Measurements from ENCODE around the gene P2RX5.

P2RX5 gene

GRCh38 chr17:3668279-3669084 is 27.5 kb downstream of the P2RX5 start, which contains the start of the genes EMC6 and TAX1BP3 (continued):
- TF ChIP-seq ZBTB8A (tag by site-specific recombination; IDR thresholded peaks at IDR 0.05) (peak; percentile 70), ZIC2 (tag by site-specific recombination; IDR thresholded peaks at IDR 0.05) (no peak), ZFP69B (tag by site-specific recombination; IDR thresholded peaks at IDR 0.05) (0 out of 2 replicates have a peak, but pooled peaks have one; percentile 52), ZFP41 (tag by site-specific recombination; IDR thresholded peaks at IDR 0.05; ENCODE audit: borderline replicate concordance) (no peak), GFI1B (tag by site-specific recombination; IDR thresholded peaks at IDR 0.05) (no peak), BCL11A (tag by site-specific recombination; IDR thresholded peaks at IDR 0.05; ENCODE audit: low read depth) (peak; percentile 47; the same call in 1 of the 2 replicates), ZNF175 (tag by site-specific recombination; IDR thresholded peaks at IDR 0.05) (no peak), ZBTB10 (tag by site-specific recombination; IDR thresholded peaks at IDR 0.05) (peak; percentile 83), ZBTB6 (tag by site-specific recombination; IDR thresholded peaks at IDR 0.05) (no peak), AEBP2 (tag by site-specific recombination; IDR thresholded peaks at IDR 0.05; ENCODE audit: borderline replicate concordance) (no peak), MEIS1 (CRISPR knock-in tag; IDR thresholded peaks at IDR 0.05; ENCODE audit: borderline replicate concordance) (no peak), ZNF664 (tag by site-specific recombination; IDR thresholded peaks at IDR 0.05) (no peak), ZNF677 (tag by site-specific recombination; IDR thresholded peaks at IDR 0.05) (no peak), ZNF221 (tag by site-specific recombination; IDR thresholded peaks at IDR 0.05; ENCODE audit: borderline replicate concordance) (no peak), ZNF132 (tag by site-specific recombination; IDR thresholded peaks at IDR 0.05; ENCODE audit: borderline replicate concordance) (no peak), ZNF529 (tag by site-specific recombination; IDR thresholded peaks at IDR 0.05; ENCODE audit: insufficient replicate concordance) (no peak), ZNF426 (tag by site-specific recombination; IDR thresholded peaks at IDR 0.05) (no peak), ZNF394 (tag by site-specific recombination; IDR thresholded peaks at IDR 0.05; ENCODE audit: borderline replicate concordance) (peak; percentile 51; the same call in 1 of the 2 replicates), ZNF404 (tag by site-specific recombination; IDR thresholded peaks at IDR 0.05) (no peak), GLIS1 (tag by site-specific recombination; IDR thresholded peaks at IDR 0.05) (0 out of 2 replicates have a peak, but pooled peaks have one; percentile 29), PRDM10 (tag by site-specific recombination; IDR thresholded peaks at IDR 0.05) (no peak; the same call in 1 of the 2 replicates), ZNF837 (tag by site-specific recombination; IDR thresholded peaks at IDR 0.05) (no peak), HOXD13 (CRISPR knock-in tag; IDR thresholded peaks at IDR 0.05; ENCODE audit: borderline replicate concordance) (no peak), ZNF423 (tag by site-specific recombination; IDR thresholded peaks at IDR 0.05) (no peak), GLIS2 (tag by site-specific recombination; IDR thresholded peaks at IDR 0.05) (peak; percentile 89), ZNF791 (tag by site-specific recombination; IDR thresholded peaks at IDR 0.05) (no peak), ZNF639 (tag by site-specific recombination; IDR thresholded peaks at IDR 0.05) (no peak), ZNF2 (tag by site-specific recombination; IDR thresholded peaks at IDR 0.05) (0 out of 2 replicates have a peak, but pooled peaks have one; percentile 73)

Measured in HEK293 (cell line).